Measurements from ENCODE around the gene INHBE. TPM values are rescaled to one million over a fixed set of nuclear protein-coding genes. Genes with fewer than 3 reads are reported as not detected.

The INHBE gene
- total RNA-seq, 2 donors from 2014 or later: not detected

- WGBS, 2 donors: 25 to 27% methylated on average over 8 to 9 of the region's 9 CpGs
- ATAC-seq (no peak), DNase-seq (no peak)
- Histone ChIP-seq H3K9me3 (no peaks in the 10 kb centered on the region), H3K27me3 (no peaks in the 10 kb centered on the region), H3K36me3 (replicated peaks in 1 of 2; ENCODE audit: insufficient read depth in 1 of 2, low read depth in 2 of 2) (no peaks in the 10 kb centered on the region), H3K4me1 (peaks cover 22% of the 10 kb centered on the region), H3K27ac (peak overlapping the region; percentile 86 to 95 (median 90)), H3K4me3 (peak overlapping the region; percentile 27 to 28)
- intact Hi-C loops (cut with DNase I): no loop called here
- no peak for TF ChIP-seq POLR2A (IDR thresholded peaks at IDR 0.05)
- TF ChIP-seq CTCF (IDR thresholded peaks at IDR 0.05): no peak
These were observed 25.5 kb upstream of the INHBE start for GRCh38 chr12:57429473-57430111.

DNA sequence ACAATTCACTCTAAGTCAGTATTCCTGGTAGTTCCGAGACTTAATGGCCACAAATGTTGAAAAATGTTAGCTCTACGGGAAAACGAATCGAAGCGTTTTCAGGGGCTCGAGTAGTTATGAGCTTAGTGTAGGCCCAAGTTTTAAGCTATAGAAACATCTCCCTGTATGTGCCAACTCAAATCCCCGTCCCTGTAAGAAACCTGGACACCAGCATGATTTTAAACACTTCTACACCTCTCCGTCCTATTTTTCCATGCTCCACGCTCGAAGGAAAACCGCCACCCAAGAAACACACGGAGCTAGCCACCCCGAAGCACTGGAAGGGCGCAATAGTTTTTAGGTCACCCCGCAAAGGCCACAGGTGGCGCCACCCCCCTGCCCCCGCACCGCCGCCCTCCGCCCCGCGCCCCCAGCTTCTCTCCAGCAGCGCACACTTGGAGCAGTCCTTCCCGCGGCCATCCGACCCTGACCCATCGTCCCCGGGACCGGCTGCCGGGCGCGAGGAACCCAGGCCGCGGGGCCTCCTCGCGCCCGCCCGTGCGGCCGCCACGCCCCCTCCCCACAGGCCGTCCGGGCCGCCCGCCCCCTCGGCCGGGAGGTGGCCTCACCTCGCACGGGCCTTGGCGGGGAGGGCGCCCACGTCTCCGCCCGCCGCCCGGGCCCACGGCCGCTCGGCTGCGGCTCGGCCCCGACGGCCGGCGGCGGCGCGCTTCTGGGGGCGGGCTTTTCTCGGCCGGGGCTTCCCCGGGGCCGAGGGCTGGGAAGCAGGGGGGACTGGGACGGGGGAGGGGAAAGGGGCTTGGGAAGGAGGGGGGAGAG is 24.8 kb upstream of the INHBE start:
- intact Hi-C loops (cut with DNase I): no loop called here

DNA sequence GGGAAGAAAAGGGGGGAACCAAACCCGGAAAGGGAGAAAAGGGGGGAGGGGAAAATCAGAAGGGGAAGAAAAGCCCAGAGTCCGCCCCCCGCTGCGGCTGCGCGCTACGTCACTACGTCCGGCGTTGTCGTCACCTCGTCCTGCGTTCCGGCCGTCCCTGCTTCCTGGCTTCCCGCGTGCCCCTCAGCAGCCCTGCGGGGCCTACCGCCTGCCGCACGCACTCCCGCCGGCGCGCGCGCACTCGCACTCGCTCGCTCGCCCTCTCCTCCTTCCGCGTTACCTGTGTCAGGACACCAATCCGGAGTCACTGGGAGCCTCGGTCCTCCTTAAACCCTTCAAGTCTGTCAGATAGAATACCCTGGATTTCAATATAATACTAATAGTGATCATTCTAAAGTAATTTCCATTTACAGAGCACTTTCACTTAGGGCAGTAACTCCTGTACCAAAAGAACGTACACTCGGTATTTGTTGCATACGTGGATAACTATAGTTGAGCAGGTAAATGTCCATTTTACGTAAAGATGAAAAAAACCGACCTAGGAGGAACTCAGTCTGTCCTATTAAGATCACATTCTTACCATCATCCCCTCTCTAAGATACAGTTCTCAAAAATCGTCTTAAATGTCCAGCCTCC is 24.1 kb upstream of the INHBE start, which contains the start of gene R3HDM2:
Gene R3HDM2 (minus strand): TSS at position 113 of the 636 bp plus-strand sequence. CDS start 120,615 bp downstream, outside the sequence.
- Histone ChIP-seq H3K4me1 (peaks cover 24% of the 10 kb centered on the region), H3K27me3 (no peaks in the 10 kb centered on the region), H3K9me3 (no peaks in the 10 kb centered on the region), H3K27ac (peak within 1 kb of the TSS; percentile 86 to 95 (median 90)), H3K36me3 (replicated peaks in 1 of 2; ENCODE audit: insufficient read depth in 1 of 2, low read depth in 2 of 2) (no peaks in the 10 kb centered on the region), H3K4me3 (peak within 1 kb of the TSS; percentile 27 to 28)
- TF ChIP-seq POLR2A (IDR thresholded peaks at IDR 0.05) (peak; percentile 92 to 97 (median 96)), CTCF (IDR thresholded peaks at IDR 0.05) (peak in 1 of 7 experiments; percentile 30)
- intact Hi-C loops (cut with DNase I): no loop called here
- peak; percentile 98 for ATAC-seq
- peak; percentile 96 to 98 (median 98) for DNase-seq
- WGBS, 2 donors: 1% methylated on average over 39 to 40 of the region's 41 CpGs

More for the DNA sequence above, 24.8 kb upstream of the INHBE start:
- ATAC-seq (peak; percentile 73), DNase-seq (peak in 2 of 4 donors; percentile 49 to 63)
- peaks cover 24% of the 10 kb centered on the region for H3K4me1 ChIP-seq
- no peaks in the 10 kb centered on the region for H3K27me3 ChIP-seq
- no peaks in the 10 kb centered on the region for H3K9me3 ChIP-seq
- H3K27ac ChIP-seq: peak overlapping the region; percentile 86 to 95 (median 90)
- H3K36me3 ChIP-seq (replicated peaks in 1 of 2; ENCODE audit: insufficient read depth in 1 of 2, low read depth in 2 of 2): no peaks in the 10 kb centered on the region
- peak overlapping the region; percentile 27 to 28 for H3K4me3 ChIP-seq
- WGBS, 2 donors: 0 to 1% methylated on average over 20 to 43 of the region's 74 CpGs
- TF ChIP-seq POLR2A (IDR thresholded peaks at IDR 0.05) (no peak), CTCF (IDR thresholded peaks at IDR 0.05) (peak in 1 of 7 experiments; percentile 8)

- H3K27ac ChIP-seq: peak overlapping the region; percentile 86 to 95 (median 90)
- no peaks in the 10 kb centered on the region for H3K27me3 ChIP-seq
- no peaks in the 10 kb centered on the region for H3K36me3 ChIP-seq (replicated peaks in 1 of 2; ENCODE audit: insufficient read depth in 1 of 2, low read depth in 2 of 2)
- DNase-seq (no peak), ATAC-seq (no peak)
- no peaks in the 10 kb centered on the region for H3K9me3 ChIP-seq
- intact Hi-C loops (cut with DNase I): no loop called here
- H3K4me1 ChIP-seq: peaks cover 24% of the 10 kb centered on the region
- WGBS, 2 donors: 45 to 54% methylated on average over 11 of the region's 11 CpGs
- no peak for TF ChIP-seq POLR2A (IDR thresholded peaks at IDR 0.05)
- TF ChIP-seq CTCF (IDR thresholded peaks at IDR 0.05): no peak
- H3K4me3 ChIP-seq: peak overlapping the region in 1 of 2 donors; percentile 25
These were observed 23.4 kb upstream of the INHBE start for GRCh38 chr12:57431654-57432188.

Data from body of pancreas (tissue), 4 donors.